GM12892 (cell line): ENCODE measurements around the gene KRTAP5-1. TPM values are rescaled to one million over a fixed set of nuclear protein-coding genes. Genes with fewer than 3 reads are reported as not detected.
A peak's percentile ranks its signal among the peaks of the same experiment; 100 is the strongest.
"Not testable (repeated sequence)": the region's sequence is repeated elsewhere in the genome, so short reads cannot be mapped to it uniquely, and the experiment has no call there.

Experiments used
- DNase-seq: peaks from one replicate; pipeline ENCODE4 v3.0.0; 2011; ENCODE audit not compliant: insufficient read length
- FAIRE-seq: peaks from 2 replicates; lab custom pipeline; 2011; peaks lifted over from hg19 to GRCh38; lab: Jason Lieb, UNC
- POLR2A ChIP-seq: IDR thresholded peaks from 2 replicates; pipeline ENCODE4 v1.6.1; 2011; ENCODE audit warnings: low read depth, low read length, control low read depth
- POLR2AphosphoS5 ChIP-seq: IDR thresholded peaks from 2 replicates; pipeline ENCODE4 v1.6.1; 2011; ENCODE audit warnings: low read depth, low read length, control low read depth
- TAF1 ChIP-seq: IDR thresholded peaks from 2 replicates; pipeline ENCODE4 v1.6.1; 2011; ENCODE audit warnings: low read depth, mild to moderate bottlenecking, control low read depth, low read length, borderline replicate concordance
- polyA plus RNA-seq: library from polyadenylated mRNA; unstranded; fragments of >200 nt; gene quantifications from one replicate; pipeline ENCODE4 v1.2.1, GENCODE V29; 2012; ENCODE audit warnings: missing spikeins, inconsistent platforms; ENCODE audit not compliant: missing spikeins

Gene KRTAP5-1, protein sequence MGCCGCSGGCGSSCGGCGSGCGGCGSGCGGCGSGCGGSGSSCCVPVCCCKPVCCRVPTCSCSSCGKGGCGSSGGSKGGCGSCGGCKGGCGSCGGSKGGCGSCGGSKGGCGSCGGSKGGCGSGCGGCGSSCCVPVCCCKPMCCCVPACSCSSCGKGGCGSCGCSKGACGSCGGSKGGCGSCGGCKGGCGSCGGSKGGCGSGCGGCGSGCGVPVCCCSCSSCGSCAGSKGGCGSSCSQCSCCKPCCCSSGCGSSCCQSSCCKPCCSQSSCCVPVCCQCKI
- polyA plus RNA-seq, result not detected

DNA sequence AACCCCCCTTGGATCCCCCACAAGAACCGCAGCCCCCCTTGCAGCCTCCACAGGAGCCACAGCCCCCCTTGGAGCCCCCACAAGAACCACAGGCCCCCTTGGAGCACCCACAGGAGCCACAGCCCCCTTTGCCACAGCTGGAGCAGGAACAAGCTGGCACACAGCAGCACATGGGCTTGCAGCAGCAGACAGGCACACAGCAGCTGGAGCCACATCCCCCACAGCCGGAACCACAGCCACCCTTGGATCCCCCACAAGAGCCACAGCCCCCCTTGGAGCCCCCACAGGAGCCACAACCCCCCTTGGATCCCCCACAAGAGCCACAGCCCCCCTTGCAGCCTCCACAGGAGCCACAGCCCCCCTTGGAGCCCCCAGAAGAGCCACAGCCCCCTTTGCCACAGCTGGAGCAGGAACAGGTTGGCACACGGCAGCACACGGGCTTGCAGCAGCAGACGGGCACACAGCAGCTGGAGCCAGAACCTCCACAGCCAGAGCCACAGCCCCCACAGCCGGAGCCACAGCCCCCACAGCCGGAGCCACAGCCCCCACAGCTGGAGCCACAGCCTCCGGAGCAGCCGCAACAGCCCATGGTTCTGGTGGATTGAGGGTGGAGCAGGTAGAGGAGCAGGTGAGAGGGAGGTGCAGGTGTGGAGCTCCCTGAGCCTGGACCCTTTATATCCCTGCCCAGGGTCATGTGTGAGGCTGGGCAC is at the start of gene KRTAP5-1:
Gene KRTAP5-1 (minus strand): TSS at position 623 of the 710 bp plus-strand sequence. CDS start 34 bp downstream, at position 589.
- DNase-seq, FAIRE-seq: not testable (repeated sequence)

DNA sequence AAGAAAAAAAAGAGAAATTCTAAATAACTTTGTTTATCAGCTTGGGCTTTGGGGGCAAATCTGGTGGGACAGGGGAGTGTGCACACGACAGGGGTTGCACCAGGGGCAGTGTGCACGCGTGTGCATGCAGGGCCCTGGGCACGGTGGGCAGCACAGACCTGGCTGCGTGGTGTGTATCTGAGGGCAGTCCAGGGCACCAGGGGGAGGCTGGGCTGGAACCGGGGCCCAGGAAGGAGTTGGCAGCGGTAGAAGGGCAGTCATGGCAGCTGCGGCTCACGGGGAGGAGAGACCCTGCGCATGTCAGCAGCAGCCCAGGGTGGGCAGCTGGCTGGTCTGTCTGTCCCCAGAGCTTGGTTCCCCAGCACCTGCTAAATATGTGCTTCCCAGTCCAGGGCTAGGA is 48.8 kb upstream of the KRTAP5-1 start:
- no peak for TF ChIP-seq POLR2AphosphoS5
- TF ChIP-seq POLR2A, result no peak
- no peak for TF ChIP-seq TAF1
- FAIRE-seq (no peak), DNase-seq (no peak)

DNA sequence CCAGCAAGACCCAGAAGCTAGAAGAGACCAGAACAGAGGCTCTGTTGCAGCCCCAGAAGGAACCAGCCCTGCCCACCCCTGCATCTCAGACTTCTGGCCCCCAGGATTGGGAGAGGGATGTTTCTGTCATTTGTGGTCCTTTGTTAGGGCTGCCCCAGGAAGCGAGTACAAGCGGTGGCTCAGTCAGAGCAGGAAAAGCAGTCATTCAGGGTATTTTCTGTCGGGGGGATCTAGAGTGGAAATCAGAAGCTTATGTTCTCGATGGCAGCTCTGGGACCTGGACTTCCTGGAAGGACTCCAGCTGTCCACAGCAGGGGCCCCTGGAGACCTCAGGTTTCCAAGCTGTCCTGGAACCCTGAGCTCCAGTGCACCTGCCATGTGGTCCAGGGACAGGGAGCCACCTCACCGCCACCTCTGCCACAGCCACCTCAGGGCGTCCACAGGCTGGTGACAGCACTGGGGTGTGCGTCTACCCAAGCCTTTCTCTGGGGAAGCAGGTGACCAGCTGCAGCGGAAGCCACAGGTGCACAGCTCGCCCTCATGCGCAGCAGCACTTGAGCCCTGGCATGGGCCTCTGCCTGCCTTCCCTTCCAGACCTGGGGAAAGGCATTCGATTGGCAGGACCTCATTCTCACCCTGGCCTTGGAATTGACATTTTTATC is 47.1 kb upstream of the KRTAP5-1 start:
- no peak for FAIRE-seq
- no peak for DNase-seq

DNA sequence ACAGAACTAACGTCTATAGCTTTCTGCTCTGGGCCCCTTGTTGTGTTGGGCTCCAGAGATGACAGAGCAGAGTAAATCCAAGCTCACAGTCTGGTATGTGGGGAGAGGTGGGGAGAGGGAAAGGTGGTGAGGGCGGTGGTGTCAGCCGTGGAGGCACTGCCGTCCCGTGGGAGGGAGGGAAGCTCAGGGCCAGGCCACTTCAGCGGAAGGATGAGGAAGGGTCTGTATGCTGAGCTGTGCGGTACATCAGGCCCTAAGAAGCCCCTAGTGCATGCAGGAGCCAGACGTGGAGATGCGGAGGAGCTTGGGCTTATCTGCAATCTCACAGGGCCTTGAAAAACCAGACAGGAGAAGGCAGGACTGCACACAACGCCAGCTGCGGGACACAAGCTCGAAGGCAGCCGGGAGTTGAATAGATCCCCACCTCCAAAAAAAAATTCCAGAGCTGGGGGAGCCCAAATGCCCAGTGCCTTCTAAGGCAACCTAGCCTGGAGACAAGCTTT is 46.0 kb upstream of the KRTAP5-1 start:
- DNase-seq (no peak), FAIRE-seq (no peak)
- TF ChIP-seq POLR2AphosphoS5, result no peak
- no peak for TF ChIP-seq TAF1
- no peak for TF ChIP-seq POLR2A

More for the DNA sequence above, 47.1 kb upstream of the KRTAP5-1 start:
- no peak for TF ChIP-seq TAF1
- no peak for TF ChIP-seq POLR2A
- no peak for TF ChIP-seq POLR2AphosphoS5

DNA sequence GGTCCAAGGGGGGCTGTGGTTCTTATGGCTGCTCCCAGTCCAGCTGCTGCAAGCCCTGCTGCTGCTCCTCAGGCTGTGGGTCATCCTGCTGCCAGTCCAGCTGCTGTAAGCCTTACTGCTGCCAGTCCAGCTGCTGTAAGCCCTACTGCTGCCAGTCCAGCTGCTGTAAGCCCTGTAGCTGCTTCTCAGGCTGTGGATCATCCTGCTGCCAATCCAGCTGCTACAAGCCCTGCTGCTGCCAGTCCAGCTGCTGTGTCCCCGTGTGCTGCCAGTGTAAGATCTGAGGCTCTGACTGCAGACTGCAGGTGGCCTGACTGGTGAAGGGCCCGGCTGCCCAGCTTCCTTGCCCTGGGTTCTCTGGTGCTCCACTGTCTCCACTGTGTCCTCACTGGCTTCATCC is 45.2 kb upstream of the KRTAP5-1 start:
- no peak for TF ChIP-seq POLR2AphosphoS5
- TF ChIP-seq TAF1, result no peak
- no peak for TF ChIP-seq POLR2A
- FAIRE-seq (no peak), DNase-seq (no peak)

DNA sequence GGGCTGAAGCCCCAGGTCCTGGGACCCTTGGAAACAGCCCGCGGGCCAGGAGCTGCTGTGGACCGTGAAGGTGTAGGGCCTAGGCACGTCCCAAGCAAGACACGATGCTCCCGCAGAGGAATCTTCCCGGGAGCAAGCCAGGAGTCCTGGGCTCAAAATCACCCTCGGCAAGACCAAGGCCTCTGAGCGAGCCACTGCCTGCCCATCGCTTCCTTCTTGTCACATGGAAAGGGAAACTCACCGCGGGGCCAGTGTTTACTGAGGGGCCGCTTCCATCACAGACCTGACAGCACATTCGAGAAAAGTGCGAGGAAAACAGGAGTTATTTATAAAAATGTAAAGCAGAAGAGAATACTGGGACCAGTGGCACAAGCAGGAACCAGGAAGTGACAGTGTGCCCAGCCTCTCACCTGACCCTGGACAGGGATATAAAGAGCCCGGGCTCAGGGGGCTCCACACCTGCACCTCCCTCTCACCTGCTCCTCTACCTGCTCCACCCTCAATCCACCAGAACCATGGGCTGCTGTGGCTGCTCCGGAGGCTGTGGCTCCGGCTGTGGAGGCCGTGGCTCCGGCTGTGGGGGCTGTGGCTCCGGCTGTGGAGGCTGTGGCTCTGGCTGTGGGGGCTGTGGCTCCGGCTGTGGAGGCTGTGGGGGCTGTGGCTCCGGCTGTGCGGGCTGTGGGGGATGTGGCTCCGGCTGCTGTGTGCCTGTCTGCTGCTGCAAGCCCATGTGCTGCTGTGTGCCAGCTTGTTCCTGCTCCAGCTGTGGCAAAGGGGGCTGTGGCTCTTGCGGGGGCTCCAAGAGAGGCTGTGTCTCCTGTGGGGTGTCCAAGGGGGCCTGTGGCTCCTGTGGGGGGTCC is 44.5 kb upstream of the KRTAP5-1 start, which contains the start of gene KRTAP5-5:
Gene KRTAP5-5 (plus strand): TSS at position 450 of the 860 bp plus-strand sequence. CDS start 66 bp downstream, at position 516.
- DNase-seq (no peak), FAIRE-seq (no peak)
- TF ChIP-seq POLR2AphosphoS5, result no peak
- TF ChIP-seq POLR2A, result no peak
- no peak for TF ChIP-seq TAF1

DNA sequence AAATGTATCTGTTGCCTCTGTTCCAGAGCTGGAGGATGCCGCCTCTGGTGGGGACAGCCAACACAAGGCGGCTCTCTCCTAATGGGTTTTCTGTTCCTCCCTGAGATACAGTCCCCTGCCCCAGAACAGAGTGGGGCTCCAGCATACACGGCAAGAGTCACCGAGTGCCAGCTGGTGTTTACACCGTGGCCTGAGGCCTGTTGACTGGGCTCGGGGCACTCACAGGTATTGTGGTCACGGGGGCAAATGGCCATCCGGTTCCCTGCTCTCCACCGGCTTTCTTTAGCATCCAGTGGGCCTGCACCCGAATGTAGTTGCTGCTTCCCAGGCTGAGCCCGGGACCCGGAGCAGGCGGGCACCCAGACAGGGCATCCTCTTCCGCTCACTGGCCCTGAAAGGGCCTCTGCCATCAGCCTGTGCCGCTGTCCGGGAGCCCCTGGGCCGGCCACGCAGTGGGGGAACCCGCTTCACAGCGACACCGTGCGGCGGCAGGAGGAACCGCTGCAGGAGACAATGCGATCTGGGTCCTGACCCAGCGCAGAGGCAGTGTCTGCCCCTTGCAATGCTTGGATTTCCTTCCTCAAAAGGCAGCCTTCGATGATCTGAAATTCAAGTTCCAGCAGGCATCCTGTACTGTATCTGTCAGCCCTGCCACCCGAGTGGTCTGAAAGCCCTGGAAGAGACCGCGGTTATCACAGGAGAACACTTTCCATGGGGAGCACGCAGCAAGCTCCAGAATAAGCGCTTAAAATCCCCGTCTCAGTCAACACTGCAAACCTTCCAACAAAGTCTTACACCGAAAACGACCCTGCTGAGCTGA is 43.6 kb upstream of the KRTAP5-1 start:
- TF ChIP-seq POLR2AphosphoS5 (no peak), POLR2A (no peak), TAF1 (no peak)
- DNase-seq (peak; percentile 73), FAIRE-seq (peak; percentile 44)

DNA sequence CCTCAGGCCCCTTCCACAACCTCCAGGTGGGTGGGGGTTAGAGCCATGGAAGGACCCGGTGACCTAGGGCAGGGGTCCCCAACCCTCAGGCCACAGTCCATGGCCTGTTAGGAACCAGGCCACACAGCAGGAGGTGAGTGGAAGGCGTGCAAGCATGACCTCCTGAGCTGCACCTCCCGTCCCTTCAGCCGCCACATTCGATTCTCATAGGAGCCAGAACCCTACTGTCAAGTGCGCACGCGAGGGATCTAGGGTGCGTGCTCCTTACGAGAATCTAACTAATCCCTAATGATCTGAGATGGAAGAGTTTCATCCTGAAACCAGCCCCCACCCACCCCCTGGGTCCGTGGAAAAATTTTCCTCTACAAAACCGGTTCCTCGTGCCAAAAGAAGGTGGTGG is 40.5 kb upstream of the KRTAP5-1 start:
- no peak for FAIRE-seq

DNA sequence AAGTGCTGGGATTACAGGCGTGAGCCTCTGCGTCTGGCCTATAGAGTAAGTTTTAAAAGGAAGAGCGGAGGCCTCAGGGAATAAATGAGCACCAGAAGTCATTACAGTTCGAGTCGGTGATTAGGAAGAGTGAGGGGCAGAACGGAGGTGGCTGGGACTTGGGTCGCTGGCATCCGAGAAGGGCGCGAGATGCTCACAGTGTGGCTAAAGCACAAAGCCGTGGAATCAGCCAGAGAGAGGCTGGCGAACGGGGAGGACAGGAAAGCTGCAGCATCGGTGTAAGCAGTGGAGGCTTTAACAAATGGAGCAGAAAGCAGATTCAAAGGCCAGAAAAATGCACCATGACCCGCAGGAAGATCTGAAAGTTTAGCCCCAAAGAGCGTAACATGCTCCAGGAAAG is 39.5 kb upstream of the KRTAP5-1 start:
- no peak for TF ChIP-seq POLR2A
- no peak for TF ChIP-seq POLR2AphosphoS5
- TF ChIP-seq TAF1, result no peak
- no peak for FAIRE-seq
- no peak for DNase-seq

More for the DNA sequence above, 40.5 kb upstream of the KRTAP5-1 start:
- no peak for DNase-seq
- TF ChIP-seq POLR2AphosphoS5 (no peak), TAF1 (no peak), POLR2A (no peak)

DNA sequence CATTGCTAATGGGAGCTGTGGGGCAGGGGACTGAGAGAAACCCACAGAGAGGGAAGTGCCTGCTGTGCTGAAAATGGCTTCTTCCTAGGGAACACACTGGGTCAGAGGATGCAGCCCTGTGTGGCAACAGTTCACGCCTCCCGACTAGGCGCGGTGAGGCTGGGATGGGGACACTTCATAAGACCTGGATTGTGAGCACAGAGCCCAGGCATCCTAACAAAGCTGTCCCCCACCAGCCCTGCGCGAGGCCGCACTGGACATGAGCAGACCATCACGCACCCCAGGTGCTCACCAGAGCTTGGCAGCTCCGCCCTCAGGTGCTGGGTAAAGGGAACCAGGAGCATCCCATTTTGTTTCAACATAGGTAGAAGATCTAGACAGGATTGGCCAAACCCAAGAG is 38.6 kb upstream of the KRTAP5-1 start:
- DNase-seq (no peak), FAIRE-seq (no peak)
- TF ChIP-seq TAF1, result no peak
- TF ChIP-seq POLR2A, result no peak
- no peak for TF ChIP-seq POLR2AphosphoS5

DNA sequence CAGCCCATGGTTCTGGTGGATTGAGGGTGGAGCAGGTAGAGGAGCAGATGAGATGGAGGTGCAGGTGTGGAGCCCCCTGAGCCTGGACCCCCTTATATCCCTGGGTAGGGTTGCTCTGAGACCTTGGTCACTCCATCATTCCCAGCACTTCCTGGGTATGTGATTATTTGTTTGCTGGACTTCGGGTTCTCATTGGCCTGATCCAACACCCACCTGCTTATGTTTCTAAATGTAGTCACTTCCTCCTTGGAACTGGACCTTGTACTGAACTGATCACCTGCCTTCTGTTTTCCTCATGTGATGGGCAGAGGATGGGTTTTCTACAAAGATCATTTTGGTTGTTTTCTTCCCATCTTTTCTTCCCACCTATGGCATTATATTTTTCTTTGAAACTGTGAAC is 37.0 kb upstream of the KRTAP5-1 start, which contains the start of gene KRTAP5-4:
Gene KRTAP5-4 (minus strand): TSS at position 53 of the 400 bp plus-strand sequence. CDS start 45 bp downstream, at position 8.
- no peak for TF ChIP-seq POLR2AphosphoS5
- TF ChIP-seq TAF1, result no peak
- TF ChIP-seq POLR2A, result no peak
- FAIRE-seq (no peak), DNase-seq (no peak)
